HG02852 (cell line): ENCODE data around the gene C1QTNF6.

Source experiments
- ATAC-seq: cut with Tn5 transposase; IDR thresholded peaks from one replicate; pipeline ENCODE4 v1.9.1; 2021; ENCODE audit warnings: mild to moderate bottlenecking, moderate library complexity; ENCODE audit not compliant: unreplicated experiment

Gene C1QTNF6

DNA sequence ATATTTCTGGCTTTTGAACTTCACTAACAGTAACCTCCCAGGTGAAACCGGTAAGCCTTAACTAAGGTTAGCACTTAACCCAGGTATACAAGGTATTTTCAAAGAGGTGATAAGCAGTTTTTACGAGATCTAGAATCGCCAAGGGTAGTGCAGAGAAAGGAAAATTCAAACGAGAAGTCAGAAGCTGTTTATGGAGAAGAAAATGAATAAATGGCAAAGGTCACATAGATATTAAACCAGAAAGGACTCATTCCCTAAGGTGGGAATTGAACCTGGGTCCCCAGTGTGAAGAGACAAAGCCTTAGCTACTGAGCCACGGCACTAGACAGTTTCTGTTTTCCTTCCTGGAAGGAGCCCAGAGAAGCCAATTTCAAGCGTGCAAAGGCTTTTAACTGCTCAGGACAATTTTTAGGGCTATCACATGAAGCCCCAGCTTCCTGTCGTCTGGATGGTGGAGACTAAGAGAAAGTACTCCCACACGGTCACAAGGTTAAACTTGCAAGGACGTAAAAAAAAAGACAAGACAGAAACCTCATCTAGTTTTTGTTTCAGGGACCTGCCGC lies 5.7 kb upstream of the C1QTNF6 start:
- no peak for ATAC-seq

DNA sequence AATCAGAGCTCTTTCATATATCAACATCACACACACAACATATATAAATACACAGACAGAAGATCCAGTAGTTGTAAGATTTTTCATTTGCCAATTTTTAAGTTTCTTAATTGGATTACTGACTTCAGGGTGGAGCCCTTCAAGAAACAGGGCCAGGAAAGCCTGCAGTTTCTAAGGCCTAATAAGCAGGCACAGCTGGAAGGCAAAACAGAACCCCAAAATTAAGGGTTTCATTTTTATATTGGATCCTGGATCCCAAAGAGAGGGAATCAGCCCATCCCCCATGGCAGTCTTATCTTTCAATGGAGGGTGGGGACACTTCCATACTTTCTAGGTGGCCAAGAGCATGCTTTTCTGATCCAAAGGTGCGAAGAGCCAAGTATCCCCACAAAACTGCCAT lies 4.7 kb upstream of the C1QTNF6 start:
- ATAC-seq = no peak

DNA sequence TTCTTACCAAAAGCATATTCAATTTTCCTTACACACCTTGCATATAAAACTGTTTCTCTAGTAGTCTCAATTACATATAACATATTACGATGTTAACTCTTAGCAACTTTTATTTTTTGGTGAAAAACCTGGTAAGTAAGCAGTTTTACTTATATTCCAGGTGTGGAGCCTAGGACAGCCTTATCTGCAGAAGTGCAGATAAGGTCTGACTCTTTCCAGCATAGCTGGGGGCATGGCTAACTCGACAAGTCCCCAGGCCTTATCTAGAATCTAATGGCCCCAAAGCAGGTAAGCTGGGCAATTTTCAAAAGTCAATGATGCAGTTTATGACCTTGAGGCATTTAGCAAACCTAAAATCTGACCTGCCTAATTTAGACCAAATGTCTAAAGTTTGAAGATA lies 4.2 kb upstream of the C1QTNF6 start:
- ATAC-seq = no peak

DNA sequence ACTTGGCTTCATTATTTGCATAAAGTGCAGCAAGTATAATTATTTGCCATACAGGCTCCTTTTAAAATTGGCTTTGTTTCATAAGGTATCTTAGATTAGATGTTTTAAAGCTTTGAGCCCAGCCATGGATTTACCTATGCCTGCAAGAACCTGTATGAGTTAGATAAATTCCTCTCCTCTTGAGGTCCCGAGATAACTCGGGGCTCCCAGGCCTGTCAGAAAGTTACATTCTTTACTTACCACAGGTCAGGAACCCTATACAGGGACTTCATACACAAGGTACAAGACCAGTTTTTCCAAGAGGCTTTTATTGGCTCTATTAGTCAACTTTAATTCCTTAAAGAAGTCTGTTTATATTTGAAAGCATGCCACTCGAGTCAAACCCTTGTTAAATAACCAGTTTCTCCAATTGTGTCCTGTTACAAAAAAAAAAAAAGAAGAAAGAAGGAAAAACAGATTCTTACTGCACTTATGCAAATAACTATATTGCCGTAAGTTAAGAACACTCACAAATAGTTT lies 2.3 kb upstream of the C1QTNF6 start:
- ATAC-seq = no peak

DNA sequence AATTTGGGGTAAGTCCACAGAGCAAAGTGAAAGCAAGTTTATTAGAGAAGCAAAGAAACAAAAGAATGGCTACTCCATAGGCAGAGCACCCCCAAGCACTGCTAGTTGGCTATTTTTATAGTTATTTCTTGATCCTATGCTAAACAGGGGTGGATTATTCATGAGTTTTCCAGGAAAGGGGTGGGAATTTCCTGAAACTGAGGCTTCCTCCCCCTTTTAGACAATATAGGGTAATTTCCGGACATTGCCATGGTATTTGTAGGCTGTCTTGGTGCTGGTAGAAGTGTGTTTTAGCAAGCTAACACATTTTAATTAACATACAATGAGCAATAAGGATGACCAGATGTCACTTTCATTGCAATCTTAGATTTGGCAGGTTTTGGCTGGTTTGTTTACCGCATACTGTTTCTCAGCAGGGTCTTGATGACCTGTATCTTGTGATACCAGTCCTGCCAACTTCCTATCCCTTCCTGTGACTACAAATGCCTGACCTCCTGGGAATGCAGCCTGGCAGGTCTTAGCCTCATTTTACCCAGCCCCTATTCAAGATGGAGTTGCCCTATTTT lies 937 bp upstream of the C1QTNF6 start:
- ATAC-seq = no peak

DNA sequence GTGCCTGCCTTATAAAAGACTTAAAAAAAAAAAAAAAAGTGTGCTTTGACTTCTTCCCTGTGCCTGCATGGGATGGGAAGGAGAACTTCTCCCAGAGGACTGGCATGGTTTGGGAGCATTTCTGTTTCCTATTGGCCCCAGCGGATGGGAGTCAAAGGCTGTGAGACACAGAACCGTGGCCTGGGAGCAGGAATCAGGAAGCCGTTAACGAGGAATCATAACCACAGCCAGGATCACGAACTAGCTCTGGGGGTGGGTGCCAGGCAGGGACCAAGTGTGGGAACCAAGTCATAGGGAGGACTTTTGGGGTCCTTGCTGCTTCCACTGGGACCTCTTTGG lies 526 bp downstream of the C1QTNF6 start:
- no peak for ATAC-seq

DNA sequence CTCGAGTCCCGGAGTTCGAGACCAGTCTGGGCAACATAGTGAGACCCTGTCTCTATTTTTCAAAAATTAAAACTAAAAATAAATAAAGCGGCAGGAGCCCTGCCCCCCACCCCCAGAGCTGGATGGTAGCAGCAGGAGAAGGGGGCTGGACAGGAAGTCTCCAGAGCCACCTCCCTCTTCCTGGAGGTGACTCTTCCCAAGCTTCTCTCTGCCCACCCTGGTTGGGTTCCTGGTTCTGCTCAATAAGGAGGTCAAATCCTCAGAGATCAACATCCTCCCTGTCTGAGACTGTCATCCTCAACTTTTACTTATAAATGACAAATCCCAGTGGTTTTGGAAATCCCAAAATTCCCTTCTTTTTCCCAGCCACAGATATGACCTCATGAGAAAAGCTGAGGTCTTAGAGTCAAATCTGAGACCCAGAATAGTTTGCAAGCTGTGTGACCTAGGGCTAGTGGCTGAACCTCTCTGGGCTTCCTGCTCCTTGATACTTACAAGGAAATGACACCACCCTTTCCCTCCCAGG lies 987 bp downstream of the C1QTNF6 start:
- ATAC-seq = no peak

DNA sequence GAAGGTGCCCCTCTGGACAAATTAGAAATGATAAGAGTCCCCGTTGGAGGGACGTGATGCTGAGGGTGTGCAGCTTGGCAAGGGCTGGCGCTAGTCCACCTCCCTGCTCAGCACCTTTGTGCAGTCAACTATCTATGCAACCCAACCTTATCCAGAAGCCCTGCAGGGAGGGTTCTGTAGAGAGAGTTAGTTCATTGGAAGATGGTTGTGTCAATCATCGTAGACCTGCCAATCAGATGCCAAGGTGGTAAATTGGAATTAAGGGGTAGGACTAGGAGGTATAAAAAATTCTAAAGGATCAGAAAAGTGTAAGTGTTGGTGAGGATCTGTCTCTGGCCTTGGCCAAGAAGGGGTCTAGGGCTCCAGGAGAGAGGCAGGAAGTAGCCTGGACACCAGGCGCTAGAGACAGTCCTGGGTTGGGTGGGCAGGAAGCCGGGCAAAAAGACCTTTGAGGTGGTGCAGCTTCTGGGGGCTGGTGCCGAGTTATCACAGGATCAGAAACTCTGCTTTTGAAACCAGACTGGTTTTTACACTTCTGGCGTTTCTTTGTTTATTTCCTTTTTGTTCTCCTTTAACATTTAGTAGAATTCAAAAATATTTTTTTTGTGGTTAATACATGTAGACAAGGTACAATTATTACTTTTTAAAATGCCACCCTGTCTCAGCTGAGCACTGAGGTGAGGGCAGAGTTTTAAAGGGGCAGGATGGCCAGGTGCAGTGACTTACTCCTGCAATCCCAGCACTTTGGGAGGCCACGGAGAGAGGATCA lies 1.6 kb downstream of the C1QTNF6 start:
- ATAC-seq = no peak

DNA sequence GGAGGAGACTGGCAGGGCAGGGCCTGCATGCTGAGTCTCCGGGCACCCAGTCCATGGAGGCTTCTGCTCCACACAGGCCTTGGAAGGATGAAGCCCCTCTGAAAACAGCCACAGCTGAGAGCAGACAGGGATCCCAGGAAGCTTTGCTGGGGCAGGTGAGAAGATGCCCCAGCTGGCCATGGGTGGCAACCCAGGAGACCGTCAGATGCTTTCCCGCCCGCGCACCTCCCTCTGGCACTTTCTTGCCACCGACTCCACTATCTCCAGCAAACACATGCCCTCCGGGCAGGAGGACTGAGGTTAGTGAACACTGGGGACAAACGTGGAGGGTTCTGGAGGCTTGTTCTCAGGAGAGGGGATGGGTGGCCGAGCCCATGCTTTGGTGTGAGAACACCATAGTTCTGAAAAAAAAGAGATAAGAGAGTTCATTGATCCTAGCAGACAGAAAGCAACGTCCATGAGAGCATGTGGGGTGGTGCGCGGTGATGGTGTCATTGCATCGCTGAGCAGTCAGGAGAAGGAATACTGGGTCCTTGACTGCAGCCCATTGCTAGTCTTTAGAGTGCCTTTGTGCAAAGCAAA lies 2.3 kb downstream of the C1QTNF6 start:
- no peak for ATAC-seq

DNA sequence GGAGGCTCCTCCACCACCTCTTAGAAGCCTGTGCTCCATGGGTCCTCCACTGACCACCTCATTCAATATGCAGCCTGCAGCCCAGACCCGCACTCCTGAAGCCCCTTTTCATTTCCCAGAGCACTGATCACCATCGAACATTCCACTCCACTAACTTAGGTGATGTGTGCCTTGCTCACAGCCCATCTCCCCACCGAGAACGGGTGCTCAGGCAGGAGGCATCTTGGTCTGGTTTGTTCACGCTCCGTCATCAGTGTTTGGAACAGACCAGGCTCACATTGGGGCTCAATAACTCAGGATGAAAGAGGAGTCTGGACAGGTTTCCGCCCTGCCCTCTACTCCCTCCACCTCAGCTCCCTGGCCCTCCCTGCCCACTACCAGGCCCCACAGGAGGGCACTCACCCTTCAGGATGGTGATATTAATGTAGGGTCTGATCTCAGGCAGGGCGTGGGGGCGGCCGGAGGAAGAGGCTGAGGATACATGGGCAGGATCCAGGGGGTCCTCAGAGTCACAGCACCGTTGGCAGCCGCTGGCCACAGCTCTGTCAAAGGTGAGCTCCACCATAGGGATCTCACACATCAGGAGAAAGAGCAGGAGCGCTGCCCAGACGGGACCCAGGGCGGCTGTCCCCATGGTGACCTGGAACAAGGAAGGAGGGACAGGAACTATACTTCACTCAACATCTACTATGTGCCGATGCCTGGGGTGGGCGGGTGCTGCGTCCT lies 3.1 kb downstream of the C1QTNF6 start:
- ATAC-seq = no peak

DNA sequence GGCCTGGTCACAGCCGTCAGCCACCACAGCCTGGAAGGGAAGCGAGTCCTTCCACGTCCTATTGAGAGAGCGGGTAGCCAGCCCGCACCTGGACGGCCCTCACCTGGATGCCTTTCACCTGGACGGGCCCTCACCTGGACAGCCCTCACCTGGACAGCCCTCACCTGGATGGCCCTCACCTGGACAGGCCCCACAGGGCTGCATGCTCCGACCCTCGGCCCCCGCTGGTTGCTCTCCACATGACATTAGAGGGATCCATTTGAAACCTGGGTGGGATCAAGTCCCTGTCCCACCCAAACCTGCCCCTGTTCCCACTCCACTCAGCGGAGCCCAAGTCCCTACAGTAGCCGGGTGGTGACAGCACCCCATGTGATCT lies 3.7 kb downstream of the C1QTNF6 start:
- ATAC-seq = no peak

DNA sequence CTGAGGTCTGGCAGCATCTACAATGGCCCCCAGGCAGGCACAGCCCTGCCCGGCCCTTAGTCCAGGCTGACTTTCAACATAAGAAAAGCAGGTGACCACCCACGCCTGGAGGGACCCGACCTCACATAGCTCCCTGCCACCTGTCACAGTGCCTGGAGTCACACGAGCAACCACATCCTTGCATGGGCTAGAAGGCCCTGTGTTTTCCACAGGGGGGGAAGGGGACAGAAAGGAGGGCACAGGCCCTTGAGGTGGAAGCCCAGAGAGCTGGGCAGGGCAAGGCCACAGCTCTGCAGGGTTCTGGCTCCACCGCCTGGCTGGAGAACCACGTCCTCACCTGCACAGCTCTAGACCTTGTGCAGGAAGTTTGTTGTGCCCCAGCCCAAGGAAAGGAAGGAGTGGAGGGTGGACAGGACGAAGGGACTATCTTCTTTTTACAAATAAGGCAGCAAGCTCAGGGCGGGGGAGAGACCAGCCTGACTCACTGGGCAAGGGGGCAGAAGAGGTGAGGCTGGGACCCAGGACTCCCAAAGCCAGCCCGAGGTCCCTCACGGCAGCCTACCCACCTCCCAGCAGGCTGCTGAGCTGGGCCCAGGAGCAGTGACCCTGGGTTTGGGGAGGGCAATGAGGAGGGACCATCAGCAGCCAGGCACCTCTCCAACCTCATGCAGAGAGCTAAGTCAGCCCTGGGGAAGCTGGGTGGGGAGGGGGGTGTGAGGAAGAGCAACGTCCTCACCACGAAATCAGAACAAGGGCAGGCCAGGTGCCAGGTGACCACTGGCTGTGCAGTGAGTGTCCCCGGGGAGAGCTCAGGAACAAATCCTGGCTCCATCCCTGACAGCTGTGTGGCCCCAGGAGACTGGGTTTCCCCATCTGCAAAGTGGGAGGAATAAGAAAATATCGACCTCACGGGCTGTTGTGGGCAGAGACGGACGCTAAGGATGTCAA lies 4.3 kb downstream of the C1QTNF6 start:
- ATAC-seq = no peak

DNA sequence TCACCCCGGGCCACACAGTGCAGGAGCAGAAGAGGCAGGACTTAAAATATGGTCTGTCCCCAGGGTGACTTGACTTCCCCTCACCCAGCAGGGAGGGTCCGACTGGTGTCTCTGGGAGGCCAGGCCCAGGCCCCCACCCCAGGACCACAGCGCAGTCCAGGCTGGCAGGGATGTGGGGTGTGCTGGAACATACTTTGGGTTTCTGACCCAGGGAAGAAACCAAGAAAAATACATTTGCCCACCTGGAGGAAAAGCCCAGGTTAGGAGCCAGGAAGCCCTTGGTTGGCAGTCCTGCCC lies 5.2 kb downstream of the C1QTNF6 start:
- ATAC-seq = no peak

DNA sequence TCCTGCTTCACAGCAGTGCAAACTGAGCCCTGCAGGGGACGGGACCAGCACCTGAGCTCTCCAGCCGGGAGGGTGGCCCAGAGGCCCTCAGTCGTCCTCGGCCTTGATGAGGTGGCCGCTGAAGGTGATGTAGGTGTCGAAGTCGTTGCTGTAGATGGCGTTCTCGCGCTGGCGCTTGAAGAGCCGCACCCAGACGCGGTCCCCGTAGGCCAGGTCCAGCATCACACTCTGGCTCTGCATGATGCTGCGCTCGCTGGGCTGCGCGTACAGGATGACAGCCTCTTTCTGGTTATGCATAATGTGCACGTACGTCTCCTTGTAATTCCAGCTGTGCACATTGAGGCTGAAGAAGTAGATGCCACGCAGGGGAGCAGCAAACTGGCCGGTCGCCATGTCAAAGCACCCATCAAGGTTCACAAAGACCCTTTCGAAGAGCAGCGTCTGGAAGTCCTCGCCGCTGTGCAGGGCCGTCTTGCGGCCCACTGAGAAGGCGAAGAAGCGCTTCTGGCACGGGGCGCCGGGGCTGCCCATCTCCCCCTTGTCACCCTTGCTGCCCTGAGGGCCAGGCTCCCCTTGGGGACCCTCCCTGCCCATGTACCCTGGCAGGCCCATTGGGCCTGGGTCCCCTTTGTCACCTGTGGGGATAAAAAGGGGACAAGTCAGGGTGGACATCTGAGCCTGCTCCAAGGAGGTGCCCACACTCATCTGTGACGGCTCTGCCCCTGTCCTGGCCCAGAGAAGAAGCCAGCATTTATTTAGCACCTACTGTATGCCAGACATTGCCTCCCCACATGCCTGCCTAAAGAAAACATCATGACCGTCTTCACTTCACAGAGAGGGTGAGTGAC lies 5.7 kb downstream of the C1QTNF6 start:
- no peak for ATAC-seq

DNA sequence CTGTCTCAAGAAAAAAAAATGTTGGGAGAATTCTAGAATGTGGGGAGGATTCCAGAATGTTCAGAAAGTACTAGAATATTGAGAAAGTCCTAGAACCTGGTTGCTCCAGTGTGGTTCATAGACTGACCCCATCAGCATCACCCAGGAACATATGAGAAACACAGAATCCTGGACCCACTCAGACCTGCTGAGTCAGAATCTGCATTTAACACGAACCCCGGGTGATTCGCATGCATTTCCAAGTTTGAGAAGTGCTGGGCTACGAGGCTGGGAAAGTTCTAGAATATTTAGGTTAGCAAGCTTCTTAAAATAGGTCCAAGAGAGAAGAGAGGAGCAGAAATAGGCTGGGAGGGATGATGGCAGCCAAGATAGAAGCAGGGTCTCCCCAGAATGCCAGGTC lies 6.4 kb downstream of the C1QTNF6 start:
- ATAC-seq = no peak

DNA sequence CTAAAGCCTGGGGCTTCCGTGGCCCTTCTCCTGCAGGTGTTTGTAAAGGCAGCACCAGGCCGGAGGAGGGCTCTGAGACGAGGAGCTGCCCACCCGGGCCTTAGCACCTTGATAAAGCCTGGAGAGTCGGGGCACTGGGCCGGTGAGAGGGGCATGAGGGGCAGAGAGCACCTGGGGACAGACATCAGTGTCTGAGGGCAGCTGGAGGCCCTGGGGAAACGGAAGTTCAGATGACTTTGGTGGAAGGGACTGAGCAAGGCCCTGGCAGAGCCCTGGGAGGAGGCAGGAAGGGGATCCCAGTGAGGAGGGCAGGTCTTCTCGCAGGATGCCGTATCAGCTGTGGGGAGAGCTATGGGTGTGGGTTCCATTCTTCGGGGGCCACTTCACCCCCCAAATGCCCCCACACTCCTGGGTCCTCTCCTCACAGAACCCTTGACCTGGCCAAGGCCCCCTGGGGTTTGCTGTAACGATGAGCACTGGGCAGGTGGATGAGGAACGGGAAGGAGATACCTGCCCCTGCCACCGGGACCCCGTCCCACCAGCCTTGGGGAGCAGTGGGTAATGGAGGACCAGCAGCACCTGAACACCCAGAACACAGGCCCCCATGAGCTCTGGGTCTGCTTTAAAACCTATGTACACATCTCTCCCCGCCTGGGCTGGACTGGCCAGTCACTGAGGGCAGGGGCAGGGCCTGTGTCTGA lies 7.4 kb downstream of the C1QTNF6 start:
- no peak for ATAC-seq

DNA sequence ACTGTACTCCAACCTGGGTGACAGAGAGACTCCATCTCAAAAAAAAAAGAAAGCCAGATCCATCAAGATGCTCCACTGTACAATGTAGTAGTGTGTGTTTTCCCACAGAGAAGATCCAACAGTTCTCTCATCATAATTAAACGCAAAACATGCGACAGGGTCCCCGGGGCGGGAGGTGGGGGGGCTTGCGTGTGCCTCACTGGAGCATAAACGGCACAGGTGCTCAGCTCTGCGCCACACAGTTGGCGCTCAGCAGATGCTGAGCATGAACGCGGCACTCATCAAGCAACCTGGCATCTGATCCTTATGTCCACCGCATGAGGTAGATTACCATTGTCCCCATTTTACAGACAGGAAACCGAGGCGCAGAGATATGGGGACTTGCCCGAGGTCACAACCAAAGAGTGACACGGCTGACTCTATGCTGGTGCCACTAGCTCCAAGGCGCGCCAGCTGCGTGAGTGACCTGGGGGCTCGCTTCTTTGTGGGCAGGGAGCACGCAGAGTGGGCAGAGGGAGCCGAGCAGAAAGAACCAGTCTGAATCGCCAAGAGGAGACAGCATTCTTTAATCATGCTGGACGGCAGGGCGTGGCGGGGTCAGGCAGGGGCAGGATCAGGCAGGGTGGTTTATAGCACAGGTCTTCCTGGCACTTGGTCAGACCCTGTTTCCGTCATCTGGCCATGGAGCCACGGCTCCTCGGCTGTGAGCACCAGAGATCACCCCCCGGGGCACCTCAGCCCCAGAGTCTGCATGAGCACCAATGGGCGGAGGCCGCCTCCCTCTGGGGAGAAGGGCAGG lies 8.2 kb downstream of the C1QTNF6 start:
- ATAC-seq = no peak

DNA sequence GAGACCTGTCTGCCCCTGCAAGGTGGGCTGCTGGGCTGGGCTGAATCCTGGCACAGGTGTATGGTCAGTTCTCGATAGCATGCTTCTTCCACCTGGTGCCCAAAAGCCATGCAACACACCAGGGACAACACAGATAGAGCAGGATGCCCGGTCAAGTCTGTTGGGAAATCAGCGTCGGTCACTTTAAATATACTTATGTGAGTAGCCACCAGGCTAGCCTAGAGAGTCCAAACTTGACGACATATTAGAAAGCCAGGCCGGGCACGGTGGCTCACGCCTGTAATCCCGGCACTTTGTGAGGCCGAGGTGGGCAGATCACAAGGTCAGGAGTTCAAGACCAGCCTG lies 8.9 kb downstream of the C1QTNF6 start:
- no peak for ATAC-seq
